ENCODE measurements around the gene NOS1AP.
A peak's percentile ranks its signal among the peaks of the same experiment; 100 is the strongest.
"Not testable (repeated sequence)": the region's sequence is repeated elsewhere in the genome, so short reads cannot be mapped to it uniquely, and the experiment has no call there.

Gene NOS1AP

DNA sequence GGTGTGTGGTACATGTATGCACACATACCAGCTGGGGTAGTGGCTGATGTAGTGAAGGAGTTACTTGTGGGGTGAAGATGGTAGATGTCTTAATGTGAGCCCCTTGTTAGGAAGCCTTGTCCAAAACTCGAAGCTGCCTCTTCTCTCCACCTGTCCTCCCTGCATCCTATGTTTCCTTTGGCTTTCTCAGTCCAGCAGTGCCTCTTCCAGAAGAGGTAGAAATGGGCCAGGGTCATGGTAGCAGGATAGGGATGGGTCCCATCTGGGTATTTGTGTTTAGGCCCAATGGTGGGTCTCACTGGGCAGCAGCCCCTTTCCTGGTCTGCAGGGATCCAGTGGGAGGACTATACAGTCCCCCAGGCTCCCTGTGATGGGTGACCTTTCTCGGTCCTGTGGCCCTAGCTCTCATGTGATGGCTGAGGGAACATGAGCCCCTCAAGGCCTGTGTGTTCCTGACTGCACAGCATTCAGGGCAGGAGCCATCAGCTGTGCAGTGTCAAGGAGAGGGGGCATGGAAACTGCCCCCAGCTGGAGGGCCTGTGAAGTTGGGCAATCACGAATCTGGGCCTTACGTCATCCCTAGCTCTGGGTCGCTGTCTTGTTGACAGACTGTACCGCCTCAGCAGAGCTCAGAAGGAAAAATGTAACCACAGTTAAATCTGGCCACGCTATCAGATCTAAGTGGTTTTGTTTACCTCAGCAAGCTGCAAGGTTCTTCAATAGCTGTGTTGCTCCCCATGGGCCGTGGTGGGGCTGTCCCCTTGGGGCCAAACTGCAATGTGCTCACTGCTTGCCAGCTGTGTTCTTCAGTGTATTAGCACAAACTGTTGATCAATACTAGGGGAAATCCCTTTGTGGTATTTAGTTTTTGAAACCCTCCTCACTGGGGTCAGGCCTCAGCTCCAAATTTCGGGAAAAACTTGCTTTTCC lies 82.7 kb downstream of the NOS1AP start:
- H3K4me3 ChIP-seq (ENCODE audit: low read depth, low read length): no peak overlapping the region
- peak; percentile 55 for DNase-seq (ENCODE audit: low read depth)

DNA sequence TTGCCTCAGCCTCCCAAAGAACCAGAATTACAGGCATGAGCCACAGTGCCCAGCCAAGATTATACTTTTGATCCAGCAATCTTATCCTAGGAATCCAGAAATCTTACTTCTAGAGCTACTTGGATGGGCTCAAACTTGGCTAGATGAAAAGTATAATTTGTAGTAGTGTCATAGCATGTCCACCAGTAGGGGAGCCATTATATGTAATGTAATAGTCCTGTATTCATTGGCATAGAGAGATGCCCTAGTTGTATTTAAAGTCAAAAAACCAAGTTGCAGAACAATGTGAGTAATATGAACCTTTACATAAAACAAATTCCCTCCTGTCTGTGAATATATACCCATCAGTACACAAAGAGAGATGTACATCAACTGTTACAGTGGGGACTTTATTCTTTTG lies 83.9 kb downstream of the NOS1AP start:
- no peak overlapping the region for H3K4me3 ChIP-seq (ENCODE audit: low read depth, low read length)
- DNase-seq (ENCODE audit: low read depth): no peak

DNA sequence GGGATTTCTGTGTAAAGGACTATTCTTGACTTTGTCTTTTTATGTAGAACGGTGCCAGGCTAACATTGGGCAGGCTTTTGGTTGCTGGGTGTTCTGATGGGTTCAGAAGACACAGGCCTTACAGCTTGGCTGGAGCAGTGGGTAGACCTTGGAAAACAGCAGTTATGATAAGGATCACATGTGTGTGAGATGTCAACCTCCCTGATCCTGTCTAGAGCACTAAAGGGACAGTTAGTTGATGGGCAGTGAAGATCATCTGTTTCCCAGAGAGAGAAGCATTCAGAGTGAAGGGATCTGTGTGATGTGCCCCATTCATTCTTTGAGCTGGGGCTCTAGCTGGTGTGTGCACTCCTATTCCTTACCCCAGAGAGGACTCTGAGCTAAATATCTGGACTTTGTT lies 88.0 kb downstream of the NOS1AP start:
- DNase-seq (ENCODE audit: low read depth): no peak

DNA sequence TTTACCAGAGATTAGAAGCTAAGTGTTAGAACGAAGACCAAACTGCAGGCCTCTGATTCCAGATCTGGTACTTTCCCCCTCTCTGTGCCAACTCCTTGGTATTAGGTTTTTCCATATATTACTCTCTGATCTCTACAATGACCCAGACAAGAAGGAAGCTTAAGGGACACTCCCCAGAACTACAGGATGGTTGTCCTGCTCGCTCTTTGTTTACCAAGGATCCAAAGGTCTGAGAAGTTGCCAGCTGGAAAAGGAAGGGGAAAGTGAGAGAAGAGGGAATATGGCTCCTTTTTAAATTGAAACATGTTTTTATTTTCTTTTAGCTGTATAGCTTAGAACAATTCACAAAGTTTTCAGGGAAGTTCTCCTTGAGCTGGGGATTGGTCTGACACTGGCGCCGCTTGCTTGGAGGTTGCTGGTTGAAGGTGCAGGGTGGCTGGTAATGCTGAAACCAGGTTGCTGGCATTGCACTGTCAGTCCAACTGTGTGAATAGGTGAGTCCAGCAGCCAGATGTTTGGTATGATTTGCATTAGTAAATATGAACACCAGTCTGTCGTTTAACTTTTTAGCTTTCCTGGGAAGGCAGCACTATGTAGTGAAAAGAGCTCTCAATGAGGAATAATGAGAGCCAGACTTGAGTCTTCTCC lies 89.3 kb downstream of the NOS1AP start:
- no peak overlapping the region for H3K4me3 ChIP-seq (ENCODE audit: low read depth, low read length)
- no peak for DNase-seq (ENCODE audit: low read depth)

More for the DNA sequence above, 88.0 kb downstream of the NOS1AP start:
- no peak overlapping the region for H3K4me3 ChIP-seq (ENCODE audit: low read depth, low read length)

DNA sequence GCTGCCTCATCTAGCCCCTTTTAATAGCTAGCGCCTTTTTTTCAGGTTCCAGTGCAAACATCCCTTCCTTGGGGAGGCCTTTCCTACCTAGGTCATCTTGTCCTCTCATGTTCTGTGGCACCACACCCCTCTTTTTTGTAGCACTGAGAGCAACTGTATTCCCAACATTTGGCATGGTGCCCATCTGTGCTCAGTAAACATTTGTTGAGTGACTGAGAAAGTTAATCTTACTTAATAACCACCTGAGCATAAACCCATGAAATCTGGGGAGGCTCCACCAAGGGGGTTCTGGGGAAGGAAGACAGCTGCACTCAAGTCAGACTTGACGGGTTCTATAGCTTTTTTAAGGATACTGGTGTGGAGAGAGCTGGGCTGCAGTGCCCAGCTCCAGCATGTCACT lies 90.0 kb downstream of the NOS1AP start:
- no peak for DNase-seq (ENCODE audit: low read depth)

DNA sequence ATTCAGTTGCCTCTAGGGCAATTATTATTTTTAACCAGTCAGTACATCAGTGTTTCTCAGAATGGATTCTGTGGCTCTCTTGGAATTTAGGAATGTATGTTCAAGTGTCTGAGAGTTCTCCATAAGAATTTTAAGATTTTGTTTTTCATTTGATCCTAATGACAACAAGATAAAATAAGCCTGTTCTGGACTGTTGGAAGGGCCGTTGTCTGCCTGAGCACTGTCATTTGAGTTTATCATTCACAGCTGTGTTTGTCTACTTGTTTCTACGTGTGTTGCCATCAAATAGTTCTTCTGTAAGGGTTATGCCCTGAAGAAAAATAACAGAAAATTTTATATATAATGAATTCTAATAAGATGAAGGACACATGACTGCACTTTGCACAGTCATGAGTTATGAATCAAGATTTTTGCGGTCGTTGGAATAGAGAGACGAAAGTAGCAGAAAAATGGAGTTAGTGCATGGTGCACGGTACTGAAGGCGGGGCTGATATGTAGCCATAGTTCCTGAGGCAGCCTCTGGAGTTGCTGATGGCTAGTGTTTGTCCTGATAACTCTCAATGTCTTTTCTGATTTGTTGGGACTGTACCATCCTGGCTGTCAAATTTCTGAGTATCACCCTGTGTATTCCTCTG lies 92.5 kb downstream of the NOS1AP start:
- no peak overlapping the region for H3K4me3 ChIP-seq (ENCODE audit: low read depth, low read length)
- no peak for DNase-seq (ENCODE audit: low read depth)

More for the DNA sequence above, 90.0 kb downstream of the NOS1AP start:
- no peak overlapping the region for H3K4me3 ChIP-seq (ENCODE audit: low read depth, low read length)

DNA sequence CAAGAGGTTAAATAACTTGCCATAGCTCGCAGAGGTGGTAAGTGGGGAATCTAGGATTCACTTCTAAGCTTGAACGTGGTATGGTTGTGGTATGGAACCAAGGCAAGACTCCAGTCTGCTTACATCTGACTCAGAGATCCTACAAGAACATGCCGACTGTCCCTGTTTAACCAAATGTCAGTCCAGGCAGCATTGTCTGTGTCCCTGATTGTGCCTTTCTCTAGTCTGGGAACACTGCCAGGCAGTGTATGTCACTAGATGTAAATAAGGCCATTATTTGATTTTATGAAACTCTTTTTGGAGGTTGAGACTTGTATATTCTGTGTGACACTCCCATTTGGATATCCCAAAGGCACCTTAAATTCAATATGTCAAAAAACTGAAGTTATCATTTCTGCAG lies 96.0 kb downstream of the NOS1AP start:
- no peak overlapping the region for H3K4me3 ChIP-seq (ENCODE audit: low read depth, low read length)
- no peak for DNase-seq (ENCODE audit: low read depth)

DNA sequence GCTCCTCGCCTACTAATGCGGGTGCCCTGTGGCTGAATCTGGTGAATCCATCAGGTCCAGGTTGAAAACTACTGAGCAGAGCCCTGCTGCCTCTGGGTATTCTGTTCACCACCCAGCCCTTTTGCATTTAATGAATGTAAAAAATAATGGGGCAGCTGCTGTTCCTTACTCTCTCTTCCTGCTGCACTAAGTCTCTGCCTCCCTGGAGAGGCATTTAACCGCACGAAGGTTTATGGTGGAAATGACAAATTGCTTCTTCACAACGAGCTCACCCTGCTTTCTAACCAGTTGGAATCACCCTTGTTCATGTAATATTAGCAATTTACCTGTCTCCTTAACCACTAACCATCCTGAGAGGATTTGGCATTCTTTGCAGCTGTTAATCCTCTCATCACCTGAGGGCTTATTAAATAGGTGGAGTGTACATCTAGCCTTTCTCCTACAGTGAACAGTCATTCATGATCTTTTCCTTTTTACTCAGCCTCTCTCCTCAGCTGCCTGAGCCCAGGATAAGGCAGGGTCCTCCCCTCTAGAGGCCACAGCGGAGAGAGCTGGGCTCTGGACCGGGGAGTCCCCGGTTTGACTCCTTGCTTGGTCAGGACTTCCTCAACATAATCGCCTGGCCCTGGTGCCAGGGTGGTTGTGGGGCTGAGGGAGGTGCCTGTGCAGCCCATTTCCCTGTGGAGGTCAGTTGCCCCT lies 97.6 kb downstream of the NOS1AP start:
- no peak for DNase-seq (ENCODE audit: low read depth)
- no peak overlapping the region for H3K4me3 ChIP-seq (ENCODE audit: low read depth, low read length)

DNA sequence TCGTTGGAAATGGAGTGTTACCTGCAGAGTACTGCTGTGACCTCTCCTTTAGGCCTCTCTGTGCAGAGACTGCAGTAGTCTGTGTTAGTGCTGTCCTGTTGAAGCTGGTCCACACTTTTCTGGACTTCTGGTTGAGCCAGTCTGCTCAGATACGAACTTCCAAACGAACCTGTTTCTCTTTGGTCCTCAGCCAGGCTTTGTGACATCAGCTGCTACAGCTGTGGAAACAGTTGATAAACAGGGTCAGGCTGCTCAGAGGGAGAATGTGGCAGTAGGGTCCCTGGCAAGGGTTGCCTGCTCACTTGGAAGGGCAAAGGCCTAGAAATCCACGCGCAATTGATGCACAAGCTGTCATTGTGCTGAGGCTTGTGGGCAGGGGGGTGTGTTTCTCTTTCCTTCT lies 98.8 kb downstream of the NOS1AP start:
- no peak overlapping the region for H3K4me3 ChIP-seq (ENCODE audit: low read depth, low read length)
- DNase-seq (ENCODE audit: low read depth): no peak

DNA sequence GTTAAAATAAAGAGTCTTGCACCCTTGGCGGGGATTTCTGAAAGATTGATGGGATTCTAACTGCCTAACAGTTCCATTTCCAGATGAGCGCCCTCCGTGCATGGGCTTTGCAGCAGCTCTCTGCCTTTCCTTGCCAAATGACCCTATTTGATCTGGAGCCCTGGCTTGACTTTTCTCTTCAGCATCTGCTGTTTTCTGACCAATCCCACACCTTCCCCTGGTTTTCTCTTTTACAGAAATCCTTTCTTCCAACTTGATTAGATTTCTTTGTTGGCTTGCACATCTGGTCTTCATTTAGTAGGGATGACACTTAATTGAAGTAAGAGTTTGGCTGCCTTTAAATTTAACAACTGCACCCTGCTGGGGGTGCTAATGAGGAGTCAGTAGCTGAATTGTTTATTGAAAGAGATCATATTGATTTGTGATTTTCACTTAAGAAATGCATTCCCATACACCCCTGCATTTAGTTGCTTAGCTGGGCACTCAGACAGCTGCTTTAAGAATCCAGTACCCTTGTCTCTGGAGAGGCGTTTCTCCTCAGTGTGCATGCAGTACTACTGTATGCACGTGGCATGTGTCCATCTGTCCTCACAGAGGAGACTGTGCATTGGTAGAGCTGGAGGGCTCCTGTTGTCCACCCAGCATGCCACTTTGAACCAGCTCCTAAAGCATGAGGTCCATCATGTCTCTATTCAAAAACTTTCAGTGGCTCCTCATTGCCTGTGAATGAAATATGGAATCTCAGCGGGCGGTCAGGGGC lies 99.7 kb downstream of the NOS1AP start:
- no peak for DNase-seq (ENCODE audit: low read depth)
- no peak overlapping the region for H3K4me3 ChIP-seq (ENCODE audit: low read depth, low read length)

DNA sequence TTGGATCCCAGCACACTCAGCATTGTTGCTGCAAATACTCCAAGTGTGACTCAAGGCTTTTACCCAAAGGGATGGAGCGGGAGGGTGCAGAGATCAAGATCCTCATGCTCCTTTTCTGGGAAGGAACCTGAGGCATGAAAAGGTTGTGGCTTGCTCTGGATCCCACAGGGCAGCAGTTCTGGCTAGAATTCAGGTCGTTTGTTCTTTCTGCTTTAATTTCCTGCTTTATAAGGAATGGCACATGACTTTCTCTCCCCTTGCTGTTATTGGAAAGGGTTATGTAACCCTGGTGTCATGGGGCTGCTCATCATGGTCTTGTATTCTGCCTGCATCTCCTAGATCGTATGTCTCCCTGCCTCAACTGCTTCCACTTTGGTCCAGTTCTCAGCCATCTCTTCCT lies 101.6 kb downstream of the NOS1AP start:
- no peak for DNase-seq (ENCODE audit: low read depth)
- H3K4me3 ChIP-seq (ENCODE audit: low read depth, low read length): no peak overlapping the region

DNA sequence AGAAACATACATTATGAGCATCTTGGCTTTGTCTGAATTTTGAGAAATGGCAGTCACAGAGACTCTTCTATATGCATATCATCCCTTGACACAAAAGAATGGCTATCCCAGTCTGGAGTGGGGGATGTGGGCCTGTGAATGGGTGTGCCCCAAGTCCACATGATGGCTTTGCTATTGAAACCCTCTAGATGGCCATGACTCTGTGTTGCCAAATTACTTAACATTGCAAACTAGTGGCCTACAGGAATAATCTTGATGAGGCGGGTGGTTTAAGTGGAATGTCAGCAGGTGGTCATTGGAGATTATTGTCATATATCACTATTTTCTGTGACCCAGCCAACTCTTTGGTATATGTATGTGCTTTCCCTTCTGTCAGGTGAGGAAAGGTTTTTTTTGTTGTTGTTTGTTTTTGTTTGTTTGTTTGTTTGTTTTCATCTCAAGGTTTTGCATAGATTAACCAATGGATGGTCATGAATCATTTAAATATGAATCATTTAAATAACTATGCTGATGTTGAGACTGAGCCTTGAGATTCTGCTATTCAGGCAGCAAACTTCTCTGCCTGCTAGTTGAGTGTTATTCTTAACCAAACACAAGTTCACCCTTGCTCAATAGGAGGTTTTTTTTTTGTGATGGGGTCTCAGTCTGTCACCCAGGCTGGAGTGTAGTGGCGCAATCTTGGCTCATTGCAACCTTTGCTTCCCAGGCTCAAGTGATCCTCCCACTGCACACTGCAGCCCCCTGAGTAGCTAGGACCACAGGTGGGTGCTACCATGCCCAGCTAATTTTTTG lies 103.0 kb downstream of the NOS1AP start:
- DNase-seq (ENCODE audit: low read depth): no peak
- no peak overlapping the region for H3K4me3 ChIP-seq (ENCODE audit: low read depth, low read length)

DNA sequence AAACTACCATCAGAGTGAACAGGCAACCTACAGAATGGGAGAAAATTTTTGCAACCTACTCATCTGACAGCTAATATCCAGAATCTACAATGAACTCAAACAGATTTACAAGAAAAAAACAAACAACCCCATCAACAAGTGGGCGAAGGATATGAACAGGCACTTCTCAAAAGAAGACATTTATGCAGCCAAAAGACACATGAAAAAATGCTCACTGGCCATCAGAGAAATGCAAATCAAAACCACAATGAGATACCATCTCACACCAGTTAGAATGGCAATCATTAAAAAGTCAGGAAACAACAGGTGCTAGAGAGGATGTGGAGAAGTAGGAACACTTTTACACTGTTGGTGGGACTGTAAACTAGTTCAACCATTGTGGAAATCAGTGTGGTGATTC lies 104.1 kb downstream of the NOS1AP start:
- not testable (repeated sequence) for DNase-seq (ENCODE audit: low read depth); H3K4me3 ChIP-seq (ENCODE audit: low read depth, low read length)

DNA sequence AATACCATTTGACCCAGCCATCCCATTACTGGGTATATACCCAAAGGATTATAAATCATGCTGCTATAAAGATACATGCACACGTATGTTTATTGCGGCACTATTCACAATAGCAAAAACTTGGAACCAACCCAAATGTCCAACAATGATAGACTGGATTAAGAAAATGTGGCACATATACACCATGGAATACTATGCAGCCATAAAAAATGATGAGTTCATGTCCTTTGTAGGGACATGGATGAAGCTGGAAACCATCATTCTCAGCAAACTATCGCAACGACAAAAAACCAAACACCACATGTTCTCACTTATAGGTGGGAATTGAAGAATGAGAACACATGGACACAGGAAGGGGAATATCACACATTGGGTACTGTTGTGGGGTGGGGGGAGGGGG lies 104.5 kb downstream of the NOS1AP start:
- H3K4me3 ChIP-seq (ENCODE audit: low read depth, low read length); DNase-seq (ENCODE audit: low read depth): not testable (repeated sequence)

DNA sequence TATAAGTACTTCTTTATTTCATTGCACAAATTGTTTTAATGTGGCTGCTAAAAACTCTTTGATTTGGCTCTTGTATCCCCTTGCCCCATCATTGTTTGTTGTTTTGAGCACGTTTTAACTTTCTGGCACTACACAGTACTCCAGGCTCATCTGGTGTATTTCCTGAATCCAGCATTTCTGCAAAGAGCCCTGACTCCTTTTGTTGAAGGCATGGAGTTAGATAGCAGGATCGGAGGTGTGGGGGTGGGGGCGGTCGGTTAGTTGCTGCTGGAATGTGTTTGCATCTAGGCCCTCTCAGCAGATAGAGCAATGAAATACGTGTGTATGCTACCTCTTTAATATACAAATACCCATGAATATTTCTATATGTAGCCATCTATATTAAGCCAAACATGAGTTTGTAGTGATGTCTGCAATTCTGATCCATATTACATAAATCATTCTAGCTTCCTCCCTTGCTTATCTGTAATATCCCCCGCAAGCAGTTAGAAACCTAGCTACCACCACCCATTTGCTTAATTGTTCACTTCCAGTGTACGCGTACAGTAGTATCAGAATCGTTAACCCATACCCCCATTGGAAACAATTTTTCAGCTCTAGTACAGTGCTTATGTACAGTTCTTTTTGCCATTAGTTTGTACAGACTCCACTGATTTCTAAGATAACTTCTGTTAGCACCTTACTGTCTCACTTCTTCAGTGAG lies 106.0 kb downstream of the NOS1AP start:
- DNase-seq (ENCODE audit: low read depth): no peak
- H3K4me3 ChIP-seq (ENCODE audit: low read depth, low read length): no peak overlapping the region

DNA sequence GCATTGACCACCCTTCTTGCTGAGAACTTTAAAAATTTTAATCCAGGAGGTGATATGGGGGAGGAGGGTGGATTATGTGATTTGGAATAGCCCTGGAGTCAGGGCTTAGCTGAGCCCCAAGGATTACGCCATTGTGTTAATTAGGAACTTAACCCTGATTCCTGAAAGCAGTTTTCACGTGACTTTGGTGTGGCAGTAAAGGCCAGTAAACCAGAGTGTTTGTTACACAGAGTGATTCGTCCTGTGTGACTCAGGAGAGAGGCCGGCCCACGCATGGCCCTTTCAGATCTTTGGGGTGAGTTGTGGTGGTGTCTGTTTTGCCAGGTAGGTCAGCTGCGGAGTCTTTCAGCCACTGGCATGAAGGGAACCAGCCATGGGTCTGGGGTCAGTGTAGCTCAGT lies 107.6 kb downstream of the NOS1AP start:
- H3K4me3 ChIP-seq (ENCODE audit: low read depth, low read length): no peak overlapping the region
- no peak for DNase-seq (ENCODE audit: low read depth)

DNA sequence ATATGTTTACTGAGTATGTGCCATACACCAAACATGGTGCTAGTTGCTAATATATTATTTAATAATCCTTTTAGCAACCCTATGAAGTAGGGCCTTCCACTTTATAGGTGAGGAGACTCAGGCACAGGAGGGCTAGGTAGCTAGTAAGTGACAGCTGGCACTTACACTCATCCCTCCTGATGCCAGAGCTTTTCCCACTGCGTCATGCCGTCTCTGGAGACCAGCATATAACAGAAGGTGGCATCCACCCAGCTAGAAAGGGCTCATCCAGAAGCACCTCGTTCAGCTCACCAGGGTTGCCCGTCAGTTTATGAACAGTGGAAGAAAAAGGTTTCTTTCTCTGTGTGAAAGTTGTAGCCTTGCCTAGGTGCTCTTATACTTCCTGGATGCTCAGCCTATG lies 108.9 kb downstream of the NOS1AP start:
- DNase-seq (ENCODE audit: low read depth): no peak
- no peak overlapping the region for H3K4me3 ChIP-seq (ENCODE audit: low read depth, low read length)

DNA sequence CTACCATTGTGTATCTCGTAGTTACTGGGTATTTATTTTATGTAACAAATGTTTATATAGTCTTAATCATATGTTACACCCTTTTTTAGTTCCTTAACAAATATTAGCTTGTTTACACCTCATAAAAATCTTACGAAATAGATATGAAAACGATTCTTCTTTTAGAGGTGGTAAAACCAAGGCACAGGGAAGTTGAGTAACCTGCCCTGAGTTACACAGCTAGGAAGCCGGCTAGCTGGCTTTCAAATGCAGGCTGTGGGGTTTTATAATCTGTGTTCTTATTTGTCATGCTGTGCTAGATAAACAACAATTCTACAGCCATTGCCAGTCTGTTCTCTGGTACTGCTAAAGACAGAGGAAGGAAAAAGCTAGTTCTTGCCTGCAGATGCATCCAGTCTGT lies 109.6 kb downstream of the NOS1AP start:
- DNase-seq (ENCODE audit: low read depth): no peak
- no peak overlapping the region for H3K4me3 ChIP-seq (ENCODE audit: low read depth, low read length)

Data from skeletal muscle cell (primary cell).